Stimulated activated CD4-positive, alpha-beta T cell treated with anti-CD3 and anti-CD28 coated beads, Interleukin-2, amount 100 ng/mL, for 24 hours (primary cell): ENCODE results near the gene OR2T4.

Experiments
- DNase-seq, 2 donors: peaks; one replicate each; pipeline ENCODE4 v3.0.0-alpha.2; 2020

The OR2T4 gene

GRCh38 chr1:248361121-248361715 lies at the start of gene OR2T4:
TSS of gene OR2T4 (plus strand) at chr1:248361665. CDS start at chr1:248361665, 0 bp downstream.
- DNase-seq: no peak

- DNase-seq: no peak
Observed at GRCh38 chr1:248316796-248317195, 44.7 kb upstream of the OR2T4 start.

GRCh38 chr1:248324468-248324867 lies 37.0 kb upstream of the OR2T4 start, which contains the start of gene OR2M7:
TSS of gene OR2M7 (minus strand) at chr1:248324568. CDS start at chr1:248324568, 0 bp downstream.
- no peak for DNase-seq

GRCh38 chr1:248343451-248343850 lies 18.0 kb upstream of the OR2T4 start:
- no peak for DNase-seq

- no peak for DNase-seq
Observed at GRCh38 chr1:248348475-248348874, 13.0 kb upstream of the OR2T4 start, which contains the start of gene OR14C36. TSS of gene OR14C36 (plus strand) at chr1:248348775. CDS start at chr1:248348775, 0 bp downstream.

- DNase-seq: no peak
Observed at GRCh38 chr1:248359415-248359814, 2.0 kb upstream of the OR2T4 start.

- no peak for DNase-seq
Observed at GRCh38 chr1:248366609-248367008, 5.1 kb downstream of the OR2T4 start.

GRCh38 chr1:248372394-248372793 lies 10.9 kb downstream of the OR2T4 start:
- DNase-seq: no peak

GRCh38 chr1:248373761-248374160 lies 12.3 kb downstream of the OR2T4 start:
- no peak for DNase-seq

- no peak for DNase-seq
Observed at GRCh38 chr1:248375446-248375845, 14.0 kb downstream of the OR2T4 start, which contains the start of gene OR2T6. TSS of gene OR2T6 (plus strand) at chr1:248375746. CDS start at chr1:248387609, 11,863 bp downstream.

GRCh38 chr1:248376916-248377315 lies 15.5 kb downstream of the OR2T4 start:
- no peak for DNase-seq

GRCh38 chr1:248380854-248381253 lies 19.4 kb downstream of the OR2T4 start:
- no peak for DNase-seq

- no peak for DNase-seq
Observed at GRCh38 chr1:248388426-248388825, 27.0 kb downstream of the OR2T4 start.

- DNase-seq: no peak
Observed at GRCh38 chr1:248393050-248393449, 31.6 kb downstream of the OR2T4 start.

- no peak for DNase-seq
Observed at GRCh38 chr1:248402748-248403147, 41.3 kb downstream of the OR2T4 start, which contains the start of gene OR2T1. TSS of gene OR2T1 (plus strand) at chr1:248403048. CDS start at chr1:248406148, 3,100 bp downstream.

- DNase-seq: no peak
Observed at GRCh38 chr1:248404024-248404423, 42.6 kb downstream of the OR2T4 start.

GRCh38 chr1:248406721-248407692 lies 45.5 kb downstream of the OR2T4 start:
- DNase-seq: no peak
